ENCODE results near the gene PCDHA6.
"Not testable (repeated sequence)": the region's sequence is repeated elsewhere in the genome, so short reads cannot be mapped to it uniquely, and the experiment has no call there.

Gene PCDHA6

GRCh38 chr5:140821375-140822280 lies 6.1 kb upstream of the PCDHA6 start, which contains the start of gene PCDHA5:
PCDHA5 (plus strand) TSS chr5:140821613.
- no peak for DNase-seq (ENCODE audit: low read depth)

- DNase-seq (ENCODE audit: low read depth), result no peak
Measured at GRCh38 chr5:140822281-140822629, 5.5 kb upstream of the PCDHA6 start.

GRCh38 chr5:140822969-140823368 lies 4.8 kb upstream of the PCDHA6 start:
- not testable (repeated sequence) for DNase-seq (ENCODE audit: low read depth)

- no peak for DNase-seq (ENCODE audit: low read depth)
Measured at GRCh38 chr5:140823475-140823874, 4.3 kb upstream of the PCDHA6 start.

- DNase-seq (ENCODE audit: low read depth), result no peak
Measured at GRCh38 chr5:140828362-140828737, 590 bp downstream of the PCDHA6 start.

GRCh38 chr5:140829511-140830501 lies 2.0 kb downstream of the PCDHA6 start:
- not testable (repeated sequence) for DNase-seq (ENCODE audit: low read depth)

GRCh38 chr5:140833993-140834392 lies 6.2 kb downstream of the PCDHA6 start, which contains the start of gene PCDHA7:
PCDHA7 (plus strand) TSS chr5:140834269; CDS start chr5:140834384, 115 bp downstream.
- DNase-seq (ENCODE audit: low read depth), result no peak

- not testable (repeated sequence) for DNase-seq (ENCODE audit: low read depth)
Measured at GRCh38 chr5:140834439-140835008, 6.8 kb downstream of the PCDHA6 start.

- no peak for DNase-seq (ENCODE audit: low read depth)
Measured at GRCh38 chr5:140835622-140836510, 8.1 kb downstream of the PCDHA6 start.

- DNase-seq (ENCODE audit: low read depth), result no peak
Measured at GRCh38 chr5:140840978-140841962, 13.5 kb downstream of the PCDHA6 start, which contains the start of gene PCDHA8. PCDHA8 (plus strand) TSS chr5:140841187; CDS start chr5:140841322, 135 bp downstream.

- no peak for DNase-seq (ENCODE audit: low read depth)
Measured at GRCh38 chr5:140842798-140843733, 15.3 kb downstream of the PCDHA6 start.

GRCh38 chr5:140848139-140849102 lies 20.7 kb downstream of the PCDHA6 start, which contains the start of gene PCDHA9:
PCDHA9 (plus strand) TSS chr5:140848382; CDS start chr5:140848496, 114 bp downstream.
- DNase-seq (ENCODE audit: low read depth), result not testable (repeated sequence)

- not testable (repeated sequence) for DNase-seq (ENCODE audit: low read depth)
Measured at GRCh38 chr5:140849831-140850634, 22.3 kb downstream of the PCDHA6 start.

GRCh38 chr5:140855772-140856674 lies 28.3 kb downstream of the PCDHA6 start, which contains the start of gene PCDHA10:
PCDHA10 (plus strand) TSS chr5:140855897; CDS start chr5:140856049, 152 bp downstream.
- no peak for DNase-seq (ENCODE audit: low read depth)

All from GM04503 (cell line).